GM19035 (cell line): ENCODE measurements around the gene TECR.

Experiments used
- ATAC-seq: cut with Tn5 transposase; IDR thresholded peaks from one replicate; pipeline ENCODE4 v1.9.1; 2021; ENCODE audit not compliant: unreplicated experiment

Gene TECR

GRCh38 chr19:14507704-14508542 is 21.5 kb upstream of the TECR start:
- ATAC-seq = no peak

- ATAC-seq = no peak
These were observed 18.8 kb upstream of the TECR start for GRCh38 chr19:14510311-14511228.

- no peak for ATAC-seq
These were observed 18.2 kb upstream of the TECR start for GRCh38 chr19:14511229-14511593.

GRCh38 chr19:14512406-14512961 is 16.9 kb upstream of the TECR start:
- no peak for ATAC-seq

DNA sequence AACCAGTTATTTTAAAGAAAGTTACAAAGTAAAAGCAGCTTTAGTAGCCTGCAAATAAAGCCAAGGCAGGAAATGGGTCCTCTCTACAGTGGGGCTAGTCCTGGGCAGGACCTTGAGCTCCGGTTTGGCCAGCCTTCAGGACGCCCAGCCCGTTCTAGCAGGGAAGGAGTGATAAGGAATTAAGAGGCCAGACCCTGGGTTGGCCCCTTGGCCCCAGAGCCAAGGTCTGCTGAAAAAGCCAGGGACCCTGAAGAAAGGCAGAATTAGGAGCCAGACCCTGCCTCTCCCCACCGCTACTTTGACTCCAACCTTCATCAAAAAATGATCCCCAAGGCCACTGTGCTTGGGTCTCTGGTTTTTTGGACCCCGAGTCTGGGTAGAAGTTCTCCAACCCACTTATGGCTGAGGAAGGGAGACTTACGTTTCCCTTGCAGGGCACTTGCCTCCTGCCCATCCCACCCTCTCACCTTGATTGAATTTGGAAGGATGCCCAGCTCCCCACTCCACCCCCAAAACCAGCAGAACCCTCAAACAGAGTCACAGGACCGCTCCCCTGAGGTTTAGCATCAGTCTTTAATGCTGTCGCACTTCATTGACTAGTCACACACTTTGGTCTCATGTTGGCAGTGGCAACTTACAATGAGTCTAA is 15.1 kb upstream of the TECR start:
- no peak for ATAC-seq

DNA sequence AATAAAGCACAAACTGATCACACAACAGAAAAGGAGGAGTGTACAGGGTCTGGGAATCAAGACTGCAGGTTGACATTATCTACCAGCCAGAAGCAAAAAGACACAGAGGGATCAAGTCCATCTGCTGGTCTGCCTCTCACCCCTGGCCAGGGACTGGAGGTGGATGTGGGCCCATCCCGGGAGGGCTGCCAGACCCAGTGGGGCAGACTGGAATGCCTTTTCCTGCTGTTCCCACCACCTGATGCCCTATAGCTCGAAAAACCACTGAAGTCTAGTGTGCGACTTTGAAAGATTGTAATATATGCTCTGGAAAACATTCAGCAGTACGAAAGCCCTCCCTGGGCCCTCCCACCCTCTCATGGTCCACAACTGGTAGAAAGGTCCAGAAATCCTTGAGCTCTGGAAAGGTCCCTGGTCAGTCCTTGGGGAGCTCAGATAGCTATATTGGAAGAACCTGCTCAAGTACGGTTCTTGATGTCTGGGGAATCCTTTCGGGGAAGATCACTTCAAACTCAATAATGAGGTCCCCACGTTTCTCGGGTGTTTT is 13.8 kb upstream of the TECR start:
- no peak for ATAC-seq

DNA sequence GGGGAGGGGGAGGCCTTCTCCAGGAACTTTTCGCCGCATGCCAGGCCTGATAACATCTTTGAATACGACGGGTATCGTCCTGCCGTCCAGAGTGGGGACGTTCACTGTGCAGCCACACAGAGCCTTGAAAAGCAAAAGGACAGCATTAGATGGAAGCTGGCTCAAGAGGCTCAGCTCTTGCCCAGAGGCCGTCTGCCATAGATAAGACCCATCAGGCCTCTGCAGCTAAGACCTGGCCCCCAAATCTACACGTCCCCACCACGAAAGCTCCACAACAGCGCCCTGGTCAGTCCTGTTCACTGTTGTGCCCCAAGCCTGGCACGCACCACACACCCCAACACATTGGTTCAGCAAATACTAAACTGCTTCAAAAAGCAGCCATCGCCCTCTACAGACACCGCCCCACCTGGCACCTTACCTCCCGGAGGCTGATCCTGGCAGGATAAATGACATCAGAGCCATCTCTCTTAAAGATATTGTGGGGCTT is 13.3 kb upstream of the TECR start:
- ATAC-seq = no peak

DNA sequence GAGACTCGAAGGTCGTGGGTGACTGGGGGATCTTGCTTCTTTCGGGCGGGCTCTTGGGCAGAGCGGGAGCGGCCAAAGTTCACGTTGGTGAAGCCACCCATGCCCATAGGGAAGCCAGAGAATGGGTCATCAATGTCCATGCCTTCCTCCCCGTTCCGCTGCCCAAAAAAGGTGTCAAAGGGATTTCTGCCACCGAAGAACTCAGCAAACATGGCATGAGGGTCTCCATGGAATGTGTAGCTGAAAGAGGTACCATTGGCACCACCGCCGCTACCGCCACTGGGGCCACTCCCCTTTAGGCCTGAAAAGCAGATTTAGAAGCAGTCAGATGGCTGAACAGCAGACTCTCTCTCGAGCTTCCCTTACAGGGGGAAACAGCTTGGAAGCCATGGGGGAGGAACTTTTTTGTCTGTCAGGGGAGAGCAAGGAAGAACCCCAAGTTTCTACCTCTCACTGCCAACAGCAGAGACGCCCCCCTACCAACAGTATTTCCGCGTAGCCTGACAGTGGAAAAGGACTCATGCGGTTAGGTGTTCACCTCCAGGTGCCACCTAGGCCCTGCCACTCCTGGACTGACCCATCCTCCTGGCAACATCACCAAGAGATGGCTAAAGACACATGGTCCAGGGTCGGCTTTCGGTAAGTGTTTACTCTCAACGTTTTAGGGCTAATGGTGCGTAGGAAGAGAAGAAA is 12.5 kb upstream of the TECR start:
- no peak for ATAC-seq

DNA sequence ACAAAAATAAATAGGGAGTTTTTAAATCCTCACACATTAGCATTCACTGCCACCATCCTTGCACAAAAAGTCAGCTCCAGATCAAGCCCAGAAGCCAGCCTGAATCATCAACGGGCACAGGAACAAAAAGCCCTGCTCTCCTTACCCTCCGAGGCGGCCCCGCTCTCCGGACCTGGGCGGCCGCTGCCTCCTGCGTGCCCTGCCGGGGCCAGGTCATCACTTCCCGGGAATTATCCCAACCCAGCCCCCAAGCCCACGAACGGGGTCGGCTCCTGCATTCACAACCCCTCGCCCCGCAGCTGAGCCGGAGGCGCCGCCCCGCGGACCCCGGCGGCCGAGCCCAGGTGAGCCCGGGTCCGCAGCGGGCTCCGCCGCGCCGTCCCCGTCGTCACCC is 12.0 kb upstream of the TECR start:
- ATAC-seq = no peak

GRCh38 chr19:14517840-14518505 is 11.4 kb upstream of the TECR start, which contains the start of gene DNAJB1:
Gene DNAJB1, minus strand, starts transcription at chr19:14518397. Its CDS starts 48 bp downstream, at chr19:14518349.
- ATAC-seq = peak; percentile 69

DNA sequence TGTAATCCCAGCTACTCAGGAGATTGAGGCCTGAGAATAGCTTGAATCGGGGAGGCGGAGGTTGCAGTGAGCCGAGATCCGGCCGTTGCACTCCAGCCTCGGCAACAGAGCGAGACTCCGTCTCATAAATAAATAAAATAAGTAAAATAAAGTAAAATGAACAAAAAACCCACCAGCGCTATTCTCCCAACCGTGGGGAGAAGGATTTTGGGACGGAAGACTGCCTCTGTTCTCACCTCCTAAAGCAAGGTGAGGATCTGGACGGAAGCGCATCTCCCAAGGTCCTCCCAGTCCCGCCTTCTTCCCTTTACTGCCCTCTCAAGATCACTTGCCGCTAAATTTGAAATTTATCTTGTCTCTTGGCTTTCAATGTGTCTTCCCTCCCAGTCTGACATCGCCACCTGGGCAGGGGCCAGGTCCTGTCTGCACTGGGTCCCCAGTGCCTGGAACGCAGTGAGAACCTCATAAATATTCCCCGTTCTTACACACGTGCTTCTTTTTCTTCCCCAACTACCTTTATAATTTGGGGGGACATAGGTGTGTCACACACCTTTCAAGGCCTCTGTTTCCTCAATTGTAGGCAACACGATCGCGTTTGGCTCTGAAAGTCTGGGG is 10.0 kb upstream of the TECR start:
- no peak for ATAC-seq

DNA sequence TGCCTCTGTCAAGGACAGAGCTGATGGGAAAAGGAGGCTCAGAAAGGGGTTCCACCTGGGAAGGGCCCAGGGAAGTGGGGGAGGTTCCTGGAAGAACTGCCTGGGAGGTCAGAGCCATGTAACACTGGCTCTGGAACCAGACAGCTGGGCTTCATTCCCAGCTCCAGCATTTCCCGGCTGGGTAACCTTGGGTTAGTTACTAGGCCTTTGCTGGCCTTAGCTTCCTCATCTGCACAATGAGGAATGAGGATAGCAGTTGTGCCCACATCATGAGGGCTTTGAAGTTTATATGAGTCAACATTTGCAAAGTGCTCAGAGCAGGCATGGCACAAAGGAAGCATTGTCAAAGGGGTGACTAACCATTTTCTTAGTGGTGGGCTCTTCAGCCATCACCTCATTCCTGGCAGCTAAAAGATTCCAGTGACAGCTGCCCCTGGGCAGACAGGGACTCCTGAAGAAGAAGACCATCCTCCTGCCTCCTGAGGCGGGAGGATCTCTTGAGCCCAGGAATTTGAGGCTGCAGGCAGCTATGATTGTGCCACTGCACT is 9.5 kb upstream of the TECR start:
- ATAC-seq = no peak

- ATAC-seq = no peak
These were observed 8.9 kb upstream of the TECR start for GRCh38 chr19:14520543-14520942.

- no peak for ATAC-seq
These were observed 3.7 kb upstream of the TECR start for GRCh38 chr19:14525729-14526128.

DNA sequence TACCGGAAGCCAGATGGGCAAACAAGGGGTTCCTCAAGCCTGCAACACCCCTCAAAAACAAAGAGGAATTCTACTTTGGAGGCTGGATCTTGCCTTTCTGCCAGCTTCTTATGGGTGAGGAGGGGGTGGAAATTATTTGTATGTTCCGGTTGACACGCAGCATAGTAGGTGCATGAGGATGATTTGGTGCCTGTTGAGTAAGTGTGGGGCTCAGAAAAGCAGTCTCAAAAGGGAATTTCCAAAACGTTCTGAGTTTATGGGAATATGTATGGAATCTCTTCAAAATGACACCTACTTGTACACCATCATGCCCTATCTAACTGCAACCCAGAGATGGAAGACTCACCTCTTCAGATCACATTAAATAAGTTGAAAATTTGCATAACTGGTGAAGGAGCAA is 3.0 kb upstream of the TECR start:
- ATAC-seq = no peak

DNA sequence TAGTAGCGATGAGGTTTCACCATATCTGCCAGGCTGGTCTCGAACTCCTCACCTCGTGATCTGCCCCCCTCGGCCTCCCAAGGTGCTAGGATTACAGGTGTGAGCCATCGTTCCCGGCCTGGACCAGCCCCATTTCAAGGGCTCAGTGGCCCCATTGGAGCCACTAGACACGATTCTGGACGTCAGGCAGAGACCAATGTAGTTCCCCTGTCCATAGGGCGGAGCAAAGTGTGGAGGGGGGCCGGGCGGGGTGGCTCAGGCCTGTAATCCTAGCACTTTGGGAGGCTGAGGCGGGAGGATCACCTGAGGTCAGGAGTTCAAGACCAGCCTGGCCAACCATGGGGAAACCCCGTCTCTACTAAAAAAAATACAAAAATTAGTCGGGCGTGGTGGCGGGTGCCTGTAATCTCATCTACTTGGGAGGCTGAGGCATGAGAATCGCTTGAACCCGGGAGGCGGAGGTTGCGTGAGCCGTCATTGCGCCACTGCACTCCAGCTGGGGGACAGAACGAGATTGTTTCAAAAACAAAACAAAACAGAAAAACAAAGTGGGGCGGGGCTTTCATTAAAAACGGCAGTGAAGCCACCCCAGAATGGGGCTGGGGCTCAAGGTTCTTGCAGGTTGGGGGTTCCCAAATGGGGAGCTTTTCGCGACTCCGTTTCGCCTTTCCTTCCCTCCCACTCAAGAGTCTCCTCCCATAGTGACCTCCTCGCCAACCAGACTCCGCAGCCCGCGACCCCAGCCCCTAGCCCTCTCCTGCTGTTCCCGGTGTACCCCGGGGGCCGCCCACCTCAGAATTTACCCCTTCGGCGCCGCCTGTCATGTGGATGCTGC is 758 bp upstream of the TECR start:
- ATAC-seq = no peak

DNA sequence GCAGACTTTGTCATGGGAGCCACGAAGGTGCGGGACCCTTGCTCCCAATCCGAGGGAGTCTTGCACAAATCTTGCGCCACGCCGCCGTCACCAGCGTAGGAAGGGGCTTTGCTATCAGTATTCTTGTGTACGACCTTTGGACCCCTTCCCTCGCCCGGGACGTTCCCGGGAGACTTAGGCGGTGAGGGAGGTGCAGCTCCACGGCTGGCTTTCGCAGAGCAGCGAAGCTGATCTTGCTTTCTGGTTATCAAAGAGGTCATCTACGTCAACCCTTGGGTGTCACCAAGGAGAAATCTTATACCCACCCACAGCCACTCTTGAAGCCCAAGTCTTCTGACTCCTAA is 583 bp downstream of the TECR start:
- no peak for ATAC-seq

GRCh38 chr19:14530506-14530905 is 1.1 kb downstream of the TECR start:
- no peak for ATAC-seq
